ENCODE measurements around the gene PAX5.

- no peak for TF ChIP-seq CTCF (conservative IDR thresholded peaks at IDR 0.05 in 1 of 2, IDR thresholded peaks at IDR 0.05 in 1 of 2; ENCODE audit: low read depth in 1 of 2, low read length in 2 of 2)
- no peak for TF ChIP-seq EZH2 (IDR thresholded peaks at IDR 0.05; ENCODE audit: low read length, missing control alignments)
Measured at GRCh38 chr9:36816371-36816770, 217.7 kb downstream of the PAX5 start.
